HG03064 (cell line): Measurements from ENCODE around the gene CDK4.
A peak's percentile ranks its signal among the peaks of the same experiment; 100 is the strongest.

ENCODE experiments used
- ATAC-seq: cut with Tn5 transposase; IDR thresholded peaks from one replicate; pipeline ENCODE4 v1.9.1; 2021; ENCODE audit warnings: low read depth; ENCODE audit not compliant: unreplicated experiment

Gene CDK4

GRCh38 chr12:57772429-57773322 lies 20.6 kb upstream of the CDK4 start, which contains the start of gene EEF1AKMT3:
Gene EEF1AKMT3 (plus strand): TSS chr12:57772614. CDS start chr12:57772725, 111 bp downstream.
- ATAC-seq: peak; percentile 10

DNA sequence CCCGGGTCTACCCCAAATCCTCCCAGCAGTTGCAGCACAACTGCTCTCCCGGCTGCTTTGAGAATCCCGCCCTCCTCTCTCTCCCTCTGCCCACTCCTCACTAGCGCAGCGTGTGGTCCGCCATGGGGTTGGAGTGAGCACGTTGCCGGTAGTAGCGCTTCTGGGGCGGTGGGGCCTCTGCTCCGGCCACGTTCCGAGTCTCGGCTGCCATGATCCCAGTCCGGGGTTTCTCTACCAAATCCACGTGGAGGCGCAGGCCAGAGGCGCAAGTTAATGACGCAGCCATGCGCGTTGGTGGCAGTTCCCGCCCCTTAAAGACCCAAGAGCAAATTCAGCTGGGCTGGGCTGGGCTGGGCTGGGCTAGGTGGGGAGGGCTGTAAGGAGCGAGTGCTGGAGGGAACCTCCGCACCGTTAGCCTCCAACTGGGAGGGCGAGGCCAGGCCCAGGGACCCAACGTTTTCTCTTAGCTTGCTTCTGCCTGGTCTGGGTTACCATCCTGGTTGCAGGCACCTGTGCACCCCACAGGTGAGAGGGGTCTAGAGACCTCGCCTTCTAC lies 19.8 kb upstream of the CDK4 start, which contains the start of gene METTL1:
METTL1 (minus strand) TSS at position 233 of the 556 bp plus-strand sequence; CDS start at position 211, 22 bp downstream.
- ATAC-seq: peak; percentile 83

- peak; percentile 68 for ATAC-seq
These were observed 19.2 kb upstream of the CDK4 start for GRCh38 chr12:57771236-57771872.

- no peak for ATAC-seq
These were observed 18.6 kb upstream of the CDK4 start for GRCh38 chr12:57770734-57771133.

- ATAC-seq: no peak
These were observed 17.5 kb upstream of the CDK4 start for GRCh38 chr12:57769594-57769993.

DNA sequence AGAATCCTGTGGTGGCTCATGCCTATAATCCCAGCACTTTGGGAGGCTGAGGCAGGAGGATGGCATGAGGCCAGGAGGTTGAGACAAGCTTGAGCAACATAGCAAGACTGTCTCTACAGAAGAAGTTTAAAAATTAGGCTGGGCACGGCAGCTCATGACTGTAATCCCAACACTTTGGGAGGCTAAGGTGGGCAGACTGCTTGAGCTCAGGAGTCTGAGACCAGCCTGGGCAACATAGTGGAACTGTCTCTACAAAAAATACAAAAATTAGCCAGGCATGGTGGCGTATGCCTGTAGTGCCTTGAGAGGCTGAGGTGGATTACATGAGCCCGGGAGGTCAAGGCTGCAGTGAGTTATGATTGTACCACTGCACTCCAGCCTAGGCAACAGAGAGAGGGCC lies 15.8 kb upstream of the CDK4 start:
- no peak for ATAC-seq

DNA sequence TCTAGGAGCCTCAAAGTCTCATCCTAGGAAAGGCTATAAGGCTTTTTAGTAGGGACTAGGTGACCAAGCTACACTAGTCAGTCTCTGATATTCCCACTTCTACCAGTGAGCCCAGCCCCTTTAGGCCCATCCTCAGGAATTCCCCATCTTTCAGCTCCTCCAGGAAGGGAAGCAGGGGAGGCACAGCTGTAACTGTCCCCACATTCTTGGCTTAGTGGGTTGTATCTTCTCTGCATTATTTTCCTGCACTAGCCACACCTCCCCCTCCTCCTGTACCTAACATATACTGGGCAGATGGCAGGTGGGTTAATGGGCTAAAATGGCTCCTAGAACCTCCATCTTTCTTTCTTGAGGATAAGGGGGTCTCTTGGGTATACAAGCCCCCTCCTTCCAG lies 15.2 kb upstream of the CDK4 start:
- no peak for ATAC-seq

- ATAC-seq: no peak
These were observed 14.6 kb upstream of the CDK4 start, which contains the start of gene CYP27B1 for GRCh38 chr12:57766464-57767304. Gene CYP27B1 (minus strand): TSS chr12:57767078. CDS start chr12:57767041, 37 bp downstream.

- ATAC-seq: no peak
These were observed 13.8 kb upstream of the CDK4 start for GRCh38 chr12:57765698-57766463.

GRCh38 chr12:57765003-57765697 lies 13.0 kb upstream of the CDK4 start:
- ATAC-seq: peak; percentile 57

GRCh38 chr12:57764662-57765002 lies 12.5 kb upstream of the CDK4 start:
- no peak for ATAC-seq

- no peak for ATAC-seq
These were observed 12.0 kb upstream of the CDK4 start for GRCh38 chr12:57763881-57764661.

- no peak for ATAC-seq
These were observed 10.4 kb upstream of the CDK4 start for GRCh38 chr12:57762463-57762862.

DNA sequence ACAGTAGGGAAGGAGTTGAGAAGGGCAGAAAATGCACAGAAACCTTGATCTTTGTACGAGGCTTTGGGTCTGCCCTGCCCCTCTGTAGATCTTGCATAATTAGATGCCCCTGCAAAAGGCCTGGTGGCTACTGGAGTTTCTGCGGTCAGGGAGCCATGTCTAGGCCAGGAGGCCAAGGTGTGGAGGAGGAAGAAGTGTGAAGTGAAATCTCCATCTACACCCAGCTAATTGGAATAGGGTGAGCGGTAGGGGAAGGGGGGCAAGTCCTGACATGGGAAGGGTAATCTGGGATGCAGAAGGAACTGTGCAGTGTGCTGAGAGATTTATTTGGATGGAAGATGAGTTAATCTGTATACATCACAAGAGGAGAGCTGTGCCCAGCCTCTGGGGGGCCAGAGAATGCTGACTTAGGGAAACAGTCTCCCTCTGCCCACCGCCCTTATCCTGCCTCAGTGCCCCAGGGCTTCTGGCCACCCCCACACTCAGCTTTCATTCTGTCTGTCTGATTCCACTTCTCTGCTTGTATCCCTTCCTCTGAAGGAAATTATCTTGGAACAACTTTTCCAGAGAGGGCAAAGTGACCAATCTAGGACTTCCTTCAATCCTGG lies 9.4 kb upstream of the CDK4 start:
- ATAC-seq: no peak

GRCh38 chr12:57760347-57760982 lies 8.4 kb upstream of the CDK4 start:
- ATAC-seq: no peak

DNA sequence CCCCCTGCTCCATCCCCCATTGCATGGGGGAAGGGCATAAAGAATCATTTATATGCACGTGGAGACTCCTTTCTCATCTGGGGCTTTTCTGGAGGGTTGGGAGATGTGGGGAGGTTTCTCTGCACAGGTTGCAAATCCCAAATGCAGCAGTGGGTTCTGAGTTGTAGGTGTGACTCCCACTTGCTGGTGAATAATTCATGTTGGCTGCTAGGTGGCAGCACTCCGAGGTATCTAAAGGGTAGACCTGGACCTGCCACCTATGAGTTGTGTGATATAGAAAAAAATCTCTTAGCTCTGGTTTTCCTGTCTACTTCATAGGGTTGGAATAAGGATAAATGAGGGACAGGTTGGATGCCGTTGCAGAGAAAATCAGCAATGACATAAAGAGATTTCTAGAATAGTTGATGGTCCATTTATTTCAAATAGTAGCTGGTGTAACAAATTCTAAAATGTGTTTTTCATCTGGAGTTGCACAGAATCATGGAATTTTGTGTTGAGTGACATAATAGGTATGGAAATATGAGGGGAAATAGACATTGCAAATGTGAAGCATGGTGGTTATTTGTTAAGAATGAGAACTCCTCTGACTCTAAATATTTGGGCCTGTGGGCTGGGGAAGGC lies 7.4 kb upstream of the CDK4 start:
- ATAC-seq: no peak
